GM13976 (cell line): Measurements from ENCODE around the gene ITGA3.

ENCODE experiments used
- DNase-seq: peaks from one replicate; pipeline ENCODE4 v3.0.0; 2012; ENCODE audit warnings: low spot score
- CTCF ChIP-seq: IDR thresholded peaks from 2 replicates; pipeline ENCODE4 v1.5.1; 2012; ENCODE audit warnings: borderline replicate concordance, mild to moderate bottlenecking; ENCODE audit not compliant: insufficient read depth; ENCODE audit errors: extremely low read depth, missing control alignments, control extremely low read depth
- in situ Hi-C: fragments of 300-500 bp; cut with MboI; formaldehyde crosslinking; loops from one replicate; pipeline ENCODE4 v1.12.0; 2022; ENCODE audit warnings: low sequenced_read_pairs, mixed read lengths, inconsistent platforms; ENCODE audit not compliant: unreplicated experiment

Gene ITGA3

GRCh38 chr17:50123649-50124349 lies 67.9 kb downstream of the ITGA3 start:
- no peak for TF ChIP-seq CTCF

GRCh38 chr17:50125420-50125997 lies 69.6 kb downstream of the ITGA3 start:
- TF ChIP-seq CTCF: no peak
- no peak for DNase-seq
- in situ Hi-C loops: no loop called here

More at GRCh38 chr17:50123649-50124349, 67.9 kb downstream of the ITGA3 start:
- DNase-seq: no peak
- in situ Hi-C loops: no loop called here

- in situ Hi-C loops: no loop called here
- no peak for TF ChIP-seq CTCF
- DNase-seq: no peak
Observed at GRCh38 chr17:50127697-50128361, 71.9 kb downstream of the ITGA3 start.

- DNase-seq: no peak
- TF ChIP-seq CTCF: no peak
- in situ Hi-C loops: no loop called here
Observed at GRCh38 chr17:50128441-50129352, 72.8 kb downstream of the ITGA3 start.

GRCh38 chr17:50129353-50129727 lies 73.4 kb downstream of the ITGA3 start:
- DNase-seq: no peak
- in situ Hi-C loops: no loop called here
- TF ChIP-seq CTCF: no peak
